Bronchial epithelial cell (primary cell): ENCODE measurements around the gene KRT78. TPM values are rescaled to one million over a fixed set of nuclear protein-coding genes. Genes with fewer than 3 reads are reported as not detected.

Source experiments
- DNase-seq: peaks from one replicate; pipeline ENCODE4 v3.0.0-alpha.2; 2010; ENCODE audit warnings: low read depth
- FAIRE-seq: peaks from 2 replicates; lab custom pipeline; 2011; peaks lifted over from hg19 to GRCh38; lab: Jason Lieb, UNC
- H3K27me3 ChIP-seq: 2 replicates; pipeline ENCODE4 v1.5.1; 2011; ENCODE audit warnings: low read length; ENCODE audit not compliant: control insufficient read depth, insufficient read depth
- H3K36me3 ChIP-seq: 2 replicates; pipeline ENCODE4 v1.5.1; 2011; ENCODE audit warnings: low read length; ENCODE audit not compliant: control insufficient read depth, insufficient read depth
- H3K4me3 ChIP-seq: 2 replicates; pipeline ENCODE4 v1.5.1; 2011; ENCODE audit warnings: mild to moderate bottlenecking, low read depth, low read length, control low read depth
- total RNA-seq: library from RNA; depleted of rRNA; stranded (reverse); fragments of >200 nt; gene quantifications from 2 replicates; pipeline ENCODE4 v1.2.1, GENCODE V29; 2014
- TF ChIP-seq, protein P1 (sequence below): IDR thresholded peaks from 2 replicates; pipeline ENCODE4 v1.5.1; 2011; ENCODE audit warnings: mild to moderate bottlenecking, moderate library complexity, low read length, control low read depth, inconsistent platforms; ENCODE audit not compliant: insufficient read depth, severe bottlenecking

The KRT78 gene
- total RNA-seq, 1 donor from 2014 or later = 5.3 TPM

DNA sequence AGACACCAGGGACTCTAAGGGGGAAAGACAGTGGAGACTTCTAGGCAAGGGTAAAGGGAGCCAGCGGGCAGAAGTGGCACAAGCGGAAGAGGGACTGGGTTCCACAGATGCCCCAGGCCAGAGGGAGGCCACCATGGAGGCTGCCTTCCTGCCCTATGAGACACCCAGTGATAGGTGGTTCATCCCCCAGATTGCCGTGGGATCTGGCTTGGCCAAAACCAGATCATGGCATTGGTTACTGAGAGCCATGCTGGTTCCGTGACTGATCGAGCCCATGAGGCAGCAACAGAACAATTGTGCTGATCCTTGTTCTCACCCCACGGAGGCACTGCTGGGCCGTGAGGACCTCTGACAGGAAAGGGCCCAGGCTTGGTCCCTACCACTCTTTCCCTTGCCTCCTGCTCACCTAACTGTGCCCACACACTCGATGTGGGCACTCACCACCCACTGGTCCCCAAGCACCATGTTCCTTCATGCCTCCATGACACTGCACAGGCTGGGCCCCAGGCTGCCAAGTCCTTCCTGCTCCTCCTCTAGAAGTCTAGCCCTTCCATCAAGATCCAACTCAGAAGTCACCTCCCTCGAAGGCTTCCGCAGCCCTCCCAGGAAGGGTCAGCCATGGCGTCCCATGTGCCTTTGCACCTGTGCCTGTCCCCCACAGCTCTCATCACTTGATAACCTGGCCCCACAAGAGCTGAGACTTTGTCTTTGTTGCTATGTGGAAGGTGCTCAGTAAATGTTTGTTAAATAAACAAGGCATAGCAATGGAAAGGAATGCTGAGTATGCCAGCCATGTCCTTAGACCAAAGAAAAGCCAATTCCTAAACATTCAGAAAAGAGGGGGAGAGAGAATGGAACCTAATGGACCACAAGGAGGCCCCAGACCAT is 21.9 kb downstream of the KRT78 start:
- no peaks in the 10 kb centered on the region for H3K36me3 ChIP-seq
- H3K27me3 ChIP-seq = no peaks in the 10 kb centered on the region

DNA sequence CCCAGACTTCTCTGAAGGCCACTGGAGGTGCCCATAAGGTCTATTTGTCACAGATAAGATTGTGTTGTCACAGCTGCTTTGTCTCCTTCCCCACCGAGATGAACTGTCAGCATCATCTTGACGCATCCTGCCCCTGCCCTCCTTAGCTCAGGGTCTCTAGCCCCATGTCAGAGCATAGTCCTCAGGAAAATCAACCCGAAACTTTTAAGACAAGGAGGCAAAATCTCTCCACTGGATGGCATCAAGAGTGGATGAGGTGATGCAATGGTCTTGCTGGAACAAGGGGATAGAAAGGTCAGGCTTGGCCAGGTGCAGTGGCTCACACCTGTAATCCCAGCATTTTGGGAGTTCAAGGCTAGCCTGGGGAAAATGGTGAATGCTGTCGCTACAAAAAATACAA is 22.8 kb downstream of the KRT78 start:
- DNase-seq (no peak), FAIRE-seq (peak; percentile 62)
- H3K4me3 ChIP-seq = no peak overlapping the region
- TF ChIP-seq, protein P1, sequence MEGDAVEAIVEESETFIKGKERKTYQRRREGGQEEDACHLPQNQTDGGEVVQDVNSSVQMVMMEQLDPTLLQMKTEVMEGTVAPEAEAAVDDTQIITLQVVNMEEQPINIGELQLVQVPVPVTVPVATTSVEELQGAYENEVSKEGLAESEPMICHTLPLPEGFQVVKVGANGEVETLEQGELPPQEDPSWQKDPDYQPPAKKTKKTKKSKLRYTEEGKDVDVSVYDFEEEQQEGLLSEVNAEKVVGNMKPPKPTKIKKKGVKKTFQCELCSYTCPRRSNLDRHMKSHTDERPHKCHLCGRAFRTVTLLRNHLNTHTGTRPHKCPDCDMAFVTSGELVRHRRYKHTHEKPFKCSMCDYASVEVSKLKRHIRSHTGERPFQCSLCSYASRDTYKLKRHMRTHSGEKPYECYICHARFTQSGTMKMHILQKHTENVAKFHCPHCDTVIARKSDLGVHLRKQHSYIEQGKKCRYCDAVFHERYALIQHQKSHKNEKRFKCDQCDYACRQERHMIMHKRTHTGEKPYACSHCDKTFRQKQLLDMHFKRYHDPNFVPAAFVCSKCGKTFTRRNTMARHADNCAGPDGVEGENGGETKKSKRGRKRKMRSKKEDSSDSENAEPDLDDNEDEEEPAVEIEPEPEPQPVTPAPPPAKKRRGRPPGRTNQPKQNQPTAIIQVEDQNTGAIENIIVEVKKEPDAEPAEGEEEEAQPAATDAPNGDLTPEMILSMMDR = no peak
- no peaks in the 10 kb centered on the region for H3K36me3 ChIP-seq
- H3K27me3 ChIP-seq = no peaks in the 10 kb centered on the region

More for the DNA sequence above, 21.9 kb downstream of the KRT78 start:
- H3K4me3 ChIP-seq = no peak overlapping the region
- no peak for FAIRE-seq
- DNase-seq = no peak
- TF ChIP-seq, protein P1 = no peak

DNA sequence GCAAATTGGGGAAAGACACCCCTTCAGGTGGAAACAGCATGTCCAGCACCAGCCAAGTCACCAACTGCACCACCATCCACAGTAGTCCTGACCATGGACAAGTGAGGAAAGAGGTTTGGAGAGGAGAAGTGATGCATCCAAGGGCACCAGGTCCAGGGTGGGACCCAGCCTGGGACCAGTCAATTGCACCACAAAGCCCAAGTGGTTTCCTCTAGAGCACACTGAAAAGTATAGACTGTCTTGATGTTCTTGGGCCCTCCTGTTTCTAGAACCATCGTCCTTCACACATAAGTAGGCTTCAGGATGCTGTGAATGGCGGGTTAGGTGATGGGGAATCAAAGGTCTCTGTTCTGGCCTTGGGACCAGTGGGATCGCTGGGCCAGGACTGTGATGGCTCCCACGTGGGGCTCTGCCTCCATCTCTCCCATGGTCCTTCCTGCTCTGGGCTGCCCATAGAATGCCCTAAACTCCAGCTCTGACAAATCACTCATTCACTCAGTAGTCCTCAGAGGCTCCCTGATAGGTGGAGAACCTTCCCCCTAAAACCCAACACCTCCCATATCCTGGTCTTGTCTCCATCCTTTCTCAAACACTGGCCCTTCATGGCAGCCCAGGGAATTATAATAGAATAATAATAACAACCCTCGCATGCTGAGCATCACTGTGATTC is 23.9 kb downstream of the KRT78 start:
- DNase-seq (no peak), FAIRE-seq (no peak)
- no peaks in the 10 kb centered on the region for H3K27me3 ChIP-seq
- no peak overlapping the region for H3K4me3 ChIP-seq
- TF ChIP-seq, protein P1 = no peak
- H3K36me3 ChIP-seq = no peaks in the 10 kb centered on the region

DNA sequence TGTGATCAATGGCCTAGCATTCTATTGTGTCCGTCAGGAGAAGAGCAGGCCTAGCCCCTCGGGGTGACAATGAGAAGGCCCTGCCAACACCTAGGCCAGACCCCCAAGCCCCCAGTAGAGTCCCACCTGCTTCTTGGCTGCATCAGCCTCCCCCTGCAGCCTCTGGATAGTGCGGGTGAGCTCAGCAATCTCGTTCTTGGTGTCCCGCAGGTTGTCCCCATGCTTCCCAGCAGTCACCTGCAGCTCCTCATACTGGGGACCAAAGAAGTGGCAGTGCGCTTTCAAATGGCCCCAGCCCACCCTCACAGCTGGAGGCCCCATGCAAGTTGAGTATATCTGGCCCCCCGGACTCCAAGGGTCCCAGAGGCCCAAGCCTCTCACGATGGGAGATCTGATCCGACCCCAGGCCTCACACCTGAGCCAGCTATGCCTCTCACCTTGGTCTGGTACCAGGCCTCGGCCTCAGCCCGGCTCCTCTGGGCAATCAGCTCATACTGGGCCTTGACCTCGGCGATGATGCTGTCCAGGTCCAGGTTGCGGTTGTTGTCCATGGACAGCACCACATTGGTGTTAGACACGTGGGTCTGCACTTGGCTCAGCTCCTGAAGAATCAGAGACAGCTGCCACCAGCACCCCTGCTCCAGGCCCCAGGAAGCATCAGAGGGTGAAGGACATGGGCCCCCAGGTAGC is 24.9 kb downstream of the KRT78 start:
- no peak for FAIRE-seq
- TF ChIP-seq, protein P1 = no peak
- Histone ChIP-seq H3K27me3 (no peaks in the 10 kb centered on the region), H3K4me3 (no peak overlapping the region), H3K36me3 (no peaks in the 10 kb centered on the region)
- DNase-seq = no peak

DNA sequence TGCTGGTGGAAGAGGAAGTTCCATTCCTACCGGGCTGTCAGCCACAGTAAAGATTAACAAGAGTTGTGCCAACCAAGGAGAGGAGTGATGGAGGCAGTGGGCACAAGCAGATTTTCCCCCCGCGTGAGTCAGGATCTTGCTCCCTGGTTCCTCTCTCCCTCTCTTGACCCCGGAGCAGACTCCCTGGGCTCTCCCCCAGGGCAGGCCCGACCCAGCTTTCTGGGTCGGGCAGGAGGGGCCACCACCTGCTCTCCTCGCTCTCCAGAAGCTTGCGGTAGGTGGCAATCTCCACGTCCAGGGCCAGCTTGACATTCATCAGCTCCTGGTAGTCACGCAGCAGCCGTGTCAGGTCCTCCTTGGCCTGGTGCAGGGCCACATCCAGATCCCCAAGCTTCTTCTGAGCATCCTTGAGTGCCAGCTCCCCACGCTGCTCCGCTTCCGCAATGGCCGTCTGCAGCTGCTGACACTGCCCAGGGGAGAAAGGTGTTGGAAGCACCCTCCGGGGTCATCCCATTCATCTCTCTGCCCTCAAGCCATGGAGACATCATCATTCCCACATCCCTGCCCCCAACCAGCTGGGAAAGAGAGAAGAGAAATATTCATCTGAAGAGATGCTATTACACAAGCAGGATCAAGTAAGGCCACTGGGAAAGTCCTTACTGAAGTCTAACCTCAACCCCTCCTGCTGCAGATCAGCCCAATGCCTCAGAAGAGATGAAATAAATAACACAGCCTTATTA is 25.9 kb downstream of the KRT78 start:
- TF ChIP-seq, protein P1 = no peak
- Histone ChIP-seq H3K36me3 (no peaks in the 10 kb centered on the region), H3K4me3 (no peak overlapping the region), H3K27me3 (no peaks in the 10 kb centered on the region)
- no peak for FAIRE-seq
- no peak for DNase-seq
